HEK293 (cell line): ENCODE results near the gene PIK3C2G.

ENCODE experiments used
- CTCF ChIA-PET: fragments of 350-600 bp; formaldehyde crosslinking; extraction: SDS; loops from one replicate; lab custom pipeline; 2021; ENCODE audit warnings: antibody characterized with exemption; lab: Yijun Ruan, JAX
- POLR2A ChIA-PET: fragments of 300-600 bp; formaldehyde crosslinking; extraction: SDS; loops from one replicate; lab custom pipeline; 2020; ENCODE audit warnings: antibody characterized with exemption, inconsistent platforms; lab: Yijun Ruan, JAX
- H3K27ac ChIP-seq: fragments of 200-500 bp; sonication (Bioruptor generic); 2 replicates; pipeline ENCODE4 v1.5.1; 2014; ENCODE audit warnings: low read depth, low read length, control low read depth, inconsistent platforms; ENCODE audit errors: extremely low read depth
- H3K36me3 ChIP-seq, 2 experiments: fragments of 200-500 bp in 1 of 2; sonication (Bioruptor generic) in 1 of 2; 1 replicate in 1 of 2; 2 replicates in 1 of 2; pipeline ENCODE4 v1.5.1; 2014 to 2017; ENCODE audit warnings: inconsistent platforms in 2 of 2, low read length in 2 of 2; ENCODE audit not compliant: control insufficient read depth in 2 of 2, insufficient read depth in 1 of 2
- H3K4me1 ChIP-seq: fragments of 200-500 bp; sonication (Bioruptor generic); 2 replicates; pipeline ENCODE4 v1.5.1; 2014; ENCODE audit warnings: mild to moderate bottlenecking, low read length, inconsistent platforms; ENCODE audit not compliant: control insufficient read depth, insufficient read depth
- H3K4me3 ChIP-seq: 2 replicates; pipeline ENCODE4 v1.5.1; 2011; ENCODE audit warnings: low read depth, mild to moderate bottlenecking, control low read depth, low read length, moderate library complexity
- H3K9me3 ChIP-seq: fragments of 200-500 bp; sonication (Bioruptor generic); 2 replicates; pipeline ENCODE4 v1.5.1; 2014; ENCODE audit warnings: low read depth, low read length, inconsistent platforms; ENCODE audit not compliant: control insufficient read depth, insufficient read depth
- GLIS1 ChIP-seq: fragments of 450-650 bp; formaldehyde crosslinking; IDR thresholded peaks from 2 replicates; pipeline ENCODE4 v1.5.1; 2016; ENCODE audit warnings: missing biosample characterization, missing genetic modification characterization
- HOXD13 ChIP-seq: sonication (generic); formaldehyde crosslinking; IDR thresholded peaks from 2 replicates; pipeline ENCODE4 v1.8.0; 2022; ENCODE audit warnings: missing genetic modification reagents, borderline replicate concordance
- KLF16 ChIP-seq: fragments of 450-650 bp; formaldehyde crosslinking; IDR thresholded peaks from 2 replicates; pipeline ENCODE4 v1.5.1; 2017; ENCODE audit warnings: missing biosample characterization, missing genetic modification characterization
- PRDM1 ChIP-seq: fragments of 450-650 bp; formaldehyde crosslinking; IDR thresholded peaks from 2 replicates; pipeline ENCODE4; 2016; ENCODE audit warnings: missing biosample characterization, missing genetic modification characterization
- SETDB1 ChIP-seq: IDR thresholded peaks from one replicate; pipeline ENCODE4 v1.6.1; 2017; ENCODE audit warnings: mild to moderate bottlenecking, low read length, moderate library complexity, mixed read lengths; ENCODE audit not compliant: insufficient read length
- SP2 ChIP-seq: fragments of 450-650 bp; formaldehyde crosslinking; IDR thresholded peaks from 2 replicates; pipeline ENCODE4 v1.5.1; 2016; ENCODE audit warnings: missing biosample characterization, missing genetic modification characterization
- ZBTB17 ChIP-seq: fragments of 450-650 bp; formaldehyde crosslinking; IDR thresholded peaks from 2 replicates; pipeline ENCODE4 v1.5.1; 2016; ENCODE audit warnings: missing biosample characterization, missing genetic modification characterization
- ZNF175 ChIP-seq: fragments of 450-650 bp; formaldehyde crosslinking; IDR thresholded peaks from 2 replicates; pipeline ENCODE4 v1.5.1; 2016; ENCODE audit warnings: missing biosample characterization, missing genetic modification characterization
- ZNF214 ChIP-seq: fragments of 450-650 bp; formaldehyde crosslinking; IDR thresholded peaks from 2 replicates; pipeline ENCODE4 v1.5.1; 2017; ENCODE audit warnings: missing biosample characterization, mild to moderate bottlenecking, missing genetic modification characterization, borderline replicate concordance
- ZNF302 ChIP-seq: fragments of 450-650 bp; formaldehyde crosslinking; IDR thresholded peaks from 2 replicates; pipeline ENCODE4 v1.5.1; 2016; ENCODE audit warnings: missing biosample characterization, missing genetic modification characterization, low read depth
- ZNF354C ChIP-seq: fragments of 450-650 bp; formaldehyde crosslinking; IDR thresholded peaks from 2 replicates; pipeline ENCODE4 v1.5.1; 2016; ENCODE audit warnings: missing biosample characterization, missing genetic modification characterization, low read depth, borderline replicate concordance
- ZNF473 ChIP-seq: fragments of 450-650 bp; formaldehyde crosslinking; IDR thresholded peaks from 2 replicates; pipeline ENCODE4 v1.5.1; 2017; ENCODE audit warnings: missing biosample characterization, missing genetic modification characterization
- ZNF548 ChIP-seq: fragments of 450-650 bp; formaldehyde crosslinking; IDR thresholded peaks from 2 replicates; pipeline ENCODE4 v1.5.1; 2016; ENCODE audit warnings: missing biosample characterization, missing genetic modification characterization
- ZNF600 ChIP-seq: fragments of 450-650 bp; formaldehyde crosslinking; IDR thresholded peaks from 2 replicates; pipeline ENCODE4 v1.5.1; 2016; ENCODE audit warnings: missing biosample characterization, missing genetic modification characterization
- ZNF791 ChIP-seq: fragments of 450-650 bp; formaldehyde crosslinking; IDR thresholded peaks from 2 replicates; pipeline ENCODE4 v1.5.1; 2016; ENCODE audit warnings: missing biosample characterization, missing genetic modification characterization
- TF ChIP-seq, protein P1 (sequence below): fragments of 450-650 bp; formaldehyde crosslinking; IDR thresholded peaks from 2 replicates; pipeline ENCODE4 v1.5.1; 2017; ENCODE audit warnings: missing biosample characterization, missing genetic modification characterization
- TF ChIP-seq, protein P2 (sequence below): fragments of 450-650 bp; formaldehyde crosslinking; IDR thresholded peaks from 2 replicates; pipeline ENCODE4 v1.5.1; 2016; ENCODE audit warnings: missing biosample characterization, missing genetic modification characterization
- TF ChIP-seq, protein P3 (sequence below): fragments of 450-650 bp; formaldehyde crosslinking; IDR thresholded peaks from 2 replicates; pipeline ENCODE4 v1.5.1; 2016; ENCODE audit warnings: missing biosample characterization, missing genetic modification characterization
- TF ChIP-seq, protein P4 (sequence below): fragments of 450-650 bp; formaldehyde crosslinking; IDR thresholded peaks from 2 replicates; pipeline ENCODE4 v1.5.1; 2016; ENCODE audit warnings: missing biosample characterization, missing genetic modification characterization

PIK3C2G gene

DNA sequence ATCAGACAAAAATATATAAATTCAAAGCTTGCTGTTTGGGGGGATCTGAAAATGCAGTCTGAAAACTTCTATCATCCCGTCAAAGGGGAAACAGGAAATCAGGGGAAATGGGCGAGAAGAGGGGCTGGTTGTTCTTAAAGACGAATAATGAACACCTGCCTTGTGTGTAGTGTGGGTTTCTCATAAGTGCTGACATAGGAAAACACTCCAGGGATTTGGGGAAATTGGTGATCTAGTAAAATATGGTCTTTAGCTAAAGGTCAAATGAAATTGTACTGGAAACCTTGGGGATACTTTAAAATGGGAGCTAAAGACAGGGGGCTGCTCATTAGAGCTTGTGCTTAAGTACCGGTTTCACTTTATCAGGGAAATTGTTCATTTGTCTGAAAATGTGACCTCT, 39.6 kb upstream of the PIK3C2G start:
- POLR2A ChIA-PET, result no interaction called here
- Histone ChIP-seq H3K4me3 (no peak overlapping the region), H3K9me3 (no peaks in the 10 kb centered on the region), H3K36me3 (no peaks in the 10 kb centered on the region)
- CTCF ChIA-PET, result interaction anchor here (0.6 to 1.8 kb wide), 5 partner anchors 62 to 1785 kb away, joined by 4 to 5 read pairs (median 4); no protein-coding TSS in a partner anchor
- TF ChIP-seq ZNF600 (tag by site-specific recombination) (no peak), HOXD13 (CRISPR knock-in tag) (no peak), ZNF791 (tag by site-specific recombination) (no peak), ZNF548 (tag by site-specific recombination) (no peak), ZNF214 (tag by site-specific recombination) (no peak), PRDM1 (no peak), ZNF302 (tag by site-specific recombination) (no peak), ZBTB17 (no peak), ZNF354C (tag by site-specific recombination) (no peak), KLF16 (tag by site-specific recombination) (no peak), GLIS1 (tag by site-specific recombination) (no peak), SP2 (no peak), SETDB1 (no peak), ZNF473 (tag by site-specific recombination) (no peak)
- TF ChIP-seq, protein P1, sequence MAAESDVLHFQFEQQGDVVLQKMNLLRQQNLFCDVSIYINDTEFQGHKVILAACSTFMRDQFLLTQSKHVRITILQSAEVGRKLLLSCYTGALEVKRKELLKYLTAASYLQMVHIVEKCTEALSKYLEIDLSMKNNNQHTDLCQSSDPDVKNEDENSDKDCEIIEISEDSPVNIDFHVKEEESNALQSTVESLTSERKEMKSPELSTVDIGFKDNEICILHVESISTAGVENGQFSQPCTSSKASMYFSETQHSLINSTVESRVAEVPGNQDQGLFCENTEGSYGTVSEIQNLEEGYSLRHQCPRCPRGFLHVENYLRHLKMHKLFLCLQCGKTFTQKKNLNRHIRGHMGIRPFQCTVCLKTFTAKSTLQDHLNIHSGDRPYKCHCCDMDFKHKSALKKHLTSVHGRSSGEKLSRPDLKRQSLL (tag by site-specific recombination), result no peak
- TF ChIP-seq, protein P2, sequence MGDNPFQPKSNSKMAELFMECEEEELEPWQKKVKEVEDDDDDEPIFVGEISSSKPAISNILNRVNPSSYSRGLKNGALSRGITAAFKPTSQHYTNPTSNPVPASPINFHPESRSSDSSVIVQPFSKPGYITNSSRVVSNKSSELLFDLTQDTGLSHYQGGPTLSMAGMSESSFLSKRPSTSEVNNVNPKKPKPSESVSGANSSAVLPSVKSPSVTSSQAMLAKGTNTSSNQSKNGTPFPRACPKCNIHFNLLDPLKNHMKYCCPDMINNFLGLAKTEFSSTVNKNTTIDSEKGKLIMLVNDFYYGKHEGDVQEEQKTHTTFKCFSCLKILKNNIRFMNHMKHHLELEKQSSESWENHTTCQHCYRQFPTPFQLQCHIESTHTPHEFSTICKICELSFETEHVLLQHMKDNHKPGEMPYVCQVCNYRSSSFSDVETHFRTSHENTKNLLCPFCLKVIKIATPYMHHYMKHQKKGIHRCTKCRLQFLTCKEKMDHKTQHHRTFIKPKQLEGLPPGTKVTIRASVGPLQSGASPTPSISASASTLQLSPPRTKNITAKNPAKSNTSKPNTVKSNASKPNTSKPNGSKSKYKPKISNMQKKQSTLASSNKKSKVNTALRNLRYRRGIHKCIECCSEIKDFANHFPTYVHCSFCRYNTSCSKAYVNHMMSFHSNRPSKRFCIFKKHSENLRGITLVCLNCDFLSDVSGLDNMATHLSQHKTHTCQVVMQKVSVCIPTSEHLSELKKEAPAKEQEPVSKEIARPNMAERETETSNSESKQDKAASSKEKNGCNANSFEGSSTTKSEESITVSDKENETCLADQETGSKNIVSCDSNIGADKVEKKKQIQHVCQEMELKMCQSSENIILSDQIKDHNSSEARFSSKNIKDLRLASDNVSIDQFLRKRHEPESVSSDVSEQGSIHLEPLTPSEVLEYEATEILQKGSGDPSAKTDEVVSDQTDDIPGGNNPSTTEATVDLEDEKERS (tag by site-specific recombination), result no peak
- TF ChIP-seq, protein P3, sequence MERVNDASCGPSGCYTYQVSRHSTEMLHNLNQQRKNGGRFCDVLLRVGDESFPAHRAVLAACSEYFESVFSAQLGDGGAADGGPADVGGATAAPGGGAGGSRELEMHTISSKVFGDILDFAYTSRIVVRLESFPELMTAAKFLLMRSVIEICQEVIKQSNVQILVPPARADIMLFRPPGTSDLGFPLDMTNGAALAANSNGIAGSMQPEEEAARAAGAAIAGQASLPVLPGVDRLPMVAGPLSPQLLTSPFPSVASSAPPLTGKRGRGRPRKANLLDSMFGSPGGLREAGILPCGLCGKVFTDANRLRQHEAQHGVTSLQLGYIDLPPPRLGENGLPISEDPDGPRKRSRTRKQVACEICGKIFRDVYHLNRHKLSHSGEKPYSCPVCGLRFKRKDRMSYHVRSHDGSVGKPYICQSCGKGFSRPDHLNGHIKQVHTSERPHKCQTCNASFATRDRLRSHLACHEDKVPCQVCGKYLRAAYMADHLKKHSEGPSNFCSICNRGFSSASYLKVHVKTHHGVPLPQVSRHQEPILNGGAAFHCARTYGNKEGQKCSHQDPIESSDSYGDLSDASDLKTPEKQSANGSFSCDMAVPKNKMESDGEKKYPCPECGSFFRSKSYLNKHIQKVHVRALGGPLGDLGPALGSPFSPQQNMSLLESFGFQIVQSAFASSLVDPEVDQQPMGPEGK, result no peak
- TF ChIP-seq, protein P4, sequence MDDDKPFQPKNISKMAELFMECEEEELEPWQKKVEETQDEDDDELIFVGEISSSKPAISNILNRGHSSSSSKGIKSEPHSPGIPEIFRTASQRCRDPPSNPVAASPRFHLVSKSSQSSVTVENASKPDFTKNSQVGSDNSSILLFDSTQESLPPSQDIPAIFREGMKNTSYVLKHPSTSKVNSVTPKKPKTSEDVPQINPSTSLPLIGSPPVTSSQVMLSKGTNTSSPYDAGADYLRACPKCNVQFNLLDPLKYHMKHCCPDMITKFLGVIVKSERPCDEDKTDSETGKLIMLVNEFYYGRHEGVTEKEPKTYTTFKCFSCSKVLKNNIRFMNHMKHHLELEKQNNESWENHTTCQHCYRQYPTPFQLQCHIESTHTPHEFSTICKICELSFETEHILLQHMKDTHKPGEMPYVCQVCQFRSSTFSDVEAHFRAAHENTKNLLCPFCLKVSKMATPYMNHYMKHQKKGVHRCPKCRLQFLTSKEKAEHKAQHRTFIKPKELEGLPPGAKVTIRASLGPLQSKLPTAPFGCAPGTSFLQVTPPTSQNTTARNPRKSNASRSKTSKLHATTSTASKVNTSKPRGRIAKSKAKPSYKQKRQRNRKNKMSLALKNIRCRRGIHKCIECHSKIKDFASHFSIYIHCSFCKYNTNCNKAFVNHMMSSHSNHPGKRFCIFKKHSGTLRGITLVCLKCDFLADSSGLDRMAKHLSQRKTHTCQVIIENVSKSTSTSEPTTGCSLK (tag by site-specific recombination), result no peak
- TF ChIP-seq, all 188 proteins: peak for 0
- no peaks in the 10 kb centered on the region for H3K4me1 ChIP-seq
- no peak overlapping the region for H3K27ac ChIP-seq

DNA sequence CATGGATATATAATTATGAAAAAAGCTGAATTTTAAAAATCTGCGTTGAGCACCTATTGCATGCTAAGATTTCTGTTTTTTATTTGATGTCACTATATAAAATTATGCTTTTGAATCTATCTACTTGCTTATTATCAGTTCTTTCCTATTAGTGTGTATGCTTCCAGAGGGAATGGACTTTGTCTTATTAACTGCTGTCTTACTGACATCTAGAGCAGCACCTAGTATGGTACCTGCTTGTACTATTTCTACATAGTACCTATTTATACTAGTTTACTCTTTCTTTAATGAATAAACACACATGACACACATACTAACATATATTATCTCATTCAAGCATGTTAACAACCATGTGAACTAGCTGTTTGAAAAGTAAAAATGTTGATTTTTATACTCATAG, 38.6 kb upstream of the PIK3C2G start:
- Histone ChIP-seq H3K9me3 (no peaks in the 10 kb centered on the region), H3K36me3 (no peaks in the 10 kb centered on the region), H3K27ac (no peak overlapping the region), H3K4me3 (no peak overlapping the region), H3K4me1 (no peaks in the 10 kb centered on the region)
- TF ChIP-seq ZNF175 (tag by site-specific recombination), result no peak
- ChIA-PET POLR2A (no interaction called here), CTCF (interaction anchor here (0.6 to 1.8 kb wide), 6 partner anchors 63 to 231 kb away, joined by 3 to 6 read pairs (median 4); no protein-coding TSS in a partner anchor)
